GM18520 (cell line): ENCODE data around the gene COL25A1.
A peak's percentile ranks its signal among the peaks of the same experiment; 100 is the strongest.

ENCODE experiments used
- ATAC-seq: cut with Tn5 transposase; IDR thresholded peaks from one replicate; pipeline ENCODE4 v1.9.1; 2021; ENCODE audit not compliant: unreplicated experiment

The COL25A1 gene

DNA sequence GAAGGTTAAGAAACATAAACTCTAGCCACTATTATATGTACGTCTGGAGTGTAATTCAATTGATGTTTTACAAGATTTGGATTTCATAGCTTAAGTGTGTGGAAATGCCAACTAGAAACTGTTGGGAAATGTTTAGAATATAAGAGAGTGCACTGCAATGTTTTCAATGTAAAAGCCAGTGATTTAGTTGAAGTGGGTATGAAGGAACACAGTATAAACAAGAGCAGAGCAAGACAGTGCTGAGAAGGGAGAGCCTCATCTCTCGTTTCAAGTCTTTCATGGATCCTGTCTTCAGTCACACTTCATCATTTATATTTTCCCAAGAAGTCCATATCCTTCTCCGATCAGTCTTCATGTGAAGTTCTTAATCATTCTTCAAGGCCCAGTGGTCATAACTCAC, 375.7 kb downstream of the COL25A1 start:
- ATAC-seq = no peak

DNA sequence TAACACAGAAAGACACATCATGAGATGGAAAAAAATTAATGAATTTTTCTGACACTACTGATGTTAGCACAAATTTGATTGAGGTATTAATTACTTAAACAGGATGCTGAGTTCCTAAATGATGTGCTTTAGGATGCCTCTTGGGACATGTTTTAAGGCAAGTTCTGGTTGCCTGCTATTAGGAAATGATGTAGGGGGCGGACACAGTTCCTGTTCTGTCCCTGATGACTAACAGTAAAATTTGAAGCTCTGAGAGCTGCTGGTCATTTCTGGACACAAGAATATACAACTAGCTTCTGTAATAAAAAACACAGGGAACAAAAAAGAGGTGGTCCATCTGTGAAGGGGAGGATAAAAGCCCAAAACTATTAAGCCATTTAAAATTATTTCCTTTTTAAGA, 376.4 kb downstream of the COL25A1 start:
- no peak for ATAC-seq

DNA sequence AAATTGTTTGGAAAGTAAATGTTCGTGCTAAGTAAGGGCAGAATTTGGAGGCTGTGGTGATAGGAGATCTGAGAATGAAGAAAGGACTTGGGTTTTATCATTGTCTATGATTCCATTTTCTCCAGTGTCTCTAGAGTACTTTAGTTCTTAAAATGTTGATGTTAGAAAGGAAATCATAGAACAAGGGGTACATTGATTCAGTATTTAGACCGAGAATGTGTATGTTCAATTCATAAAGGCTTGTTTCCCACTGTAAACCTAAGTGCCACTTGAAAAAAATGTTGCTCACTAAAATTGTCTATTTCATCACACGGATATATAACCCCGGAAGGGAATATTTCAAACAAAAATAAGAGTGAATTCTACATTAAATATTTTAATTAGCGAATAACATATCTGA, 380.3 kb downstream of the COL25A1 start:
- no peak for ATAC-seq

DNA sequence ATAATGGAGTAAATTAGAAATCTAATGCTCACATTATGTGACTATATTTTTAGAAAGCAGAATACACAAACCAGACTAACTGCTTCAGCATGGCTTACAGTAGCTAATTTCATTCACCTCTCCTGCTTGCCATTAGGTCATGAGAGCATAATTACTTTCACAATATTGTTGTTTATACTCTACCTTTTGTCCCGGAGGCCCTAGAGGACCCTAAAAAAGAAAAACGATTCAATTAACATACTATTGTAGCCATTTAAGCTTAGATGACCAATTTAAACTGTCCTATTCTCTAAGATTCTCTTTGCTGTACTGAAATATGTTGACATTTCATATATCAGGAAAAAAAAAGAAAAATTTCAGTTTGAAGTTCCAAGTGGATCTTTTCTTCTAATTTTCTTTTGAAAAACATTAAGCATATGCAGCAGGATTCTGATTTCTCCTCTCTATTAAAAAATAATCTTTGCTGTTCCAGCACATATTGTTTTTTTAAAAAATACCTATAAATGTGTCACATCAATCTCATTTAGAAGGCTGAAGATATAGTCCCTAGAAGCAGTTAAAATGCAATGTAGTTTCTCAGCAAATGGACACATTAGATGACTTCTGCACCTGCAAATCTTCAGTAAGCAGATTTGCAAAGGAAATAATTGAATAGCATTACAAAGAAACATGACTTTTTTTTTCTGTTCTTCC, 381.9 kb downstream of the COL25A1 start:
- no peak for ATAC-seq

DNA sequence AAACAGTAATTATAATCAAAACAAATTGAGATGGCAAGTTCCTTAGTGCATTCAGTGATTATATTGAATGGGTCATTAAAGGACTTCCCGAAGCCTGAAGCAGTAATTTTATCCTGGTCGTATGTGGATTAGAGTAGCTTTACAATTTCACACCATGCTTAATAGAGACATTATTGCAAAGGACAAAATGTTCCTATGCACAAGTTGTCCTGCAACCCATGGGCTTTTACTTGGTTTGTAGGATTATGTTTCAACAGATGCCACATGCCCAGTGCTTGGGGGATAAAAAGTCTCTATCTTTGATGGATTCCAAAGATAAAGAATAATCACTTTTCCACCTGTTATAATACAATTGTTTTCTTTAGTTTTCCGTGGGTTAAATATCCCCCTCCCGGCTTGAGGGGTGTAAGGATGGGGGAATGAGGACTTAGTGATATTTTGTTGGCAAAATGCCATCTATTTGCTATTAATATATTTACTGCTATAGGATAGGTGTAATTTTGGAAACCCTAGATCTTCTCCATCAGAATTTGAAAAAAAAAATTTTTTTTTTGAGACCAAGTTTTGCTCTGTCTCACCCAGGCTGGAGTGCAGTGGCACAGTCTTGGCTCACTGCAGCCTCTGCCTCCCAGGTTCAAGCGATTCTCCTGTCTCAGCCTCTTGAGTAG, 383.1 kb downstream of the COL25A1 start:
- no peak for ATAC-seq

DNA sequence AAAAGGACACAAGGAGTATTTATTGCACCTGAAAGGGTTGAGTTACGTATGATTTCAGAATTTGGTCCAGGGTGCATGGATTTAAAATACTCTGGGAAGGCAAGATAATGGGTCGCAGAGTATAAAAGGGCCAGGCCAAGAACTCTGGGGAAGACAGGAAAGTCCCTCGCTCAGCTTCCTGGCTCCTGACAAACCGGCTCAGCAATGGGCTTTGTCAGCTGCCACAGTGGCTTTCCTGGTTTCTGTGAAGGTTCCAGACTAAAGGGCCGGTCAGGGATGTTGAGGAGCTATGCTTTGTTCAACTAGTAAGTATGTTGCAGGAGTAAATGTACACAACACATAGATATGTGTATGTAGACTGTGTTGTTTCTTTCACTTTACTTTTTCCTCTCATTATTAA, 385.2 kb downstream of the COL25A1 start:
- no peak for ATAC-seq

DNA sequence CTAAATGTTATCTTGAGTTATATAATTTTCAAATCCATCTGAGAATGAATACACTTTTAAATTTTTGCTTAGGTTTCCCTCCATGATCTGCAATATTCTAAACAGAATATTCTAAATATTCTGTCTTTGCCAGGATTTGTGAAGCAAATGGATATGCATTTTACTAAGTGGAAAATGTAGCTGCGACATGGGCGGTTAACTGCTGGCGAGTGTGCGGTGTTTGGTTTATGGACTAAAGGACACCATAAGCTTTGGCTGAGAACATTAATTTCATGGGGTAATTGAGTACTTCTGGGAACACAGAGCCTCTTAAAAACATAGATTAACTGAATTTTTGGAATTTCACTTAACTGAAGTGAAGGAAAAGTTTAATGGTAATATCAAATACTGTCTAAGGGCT, 385.8 kb downstream of the COL25A1 start:
- no peak for ATAC-seq

DNA sequence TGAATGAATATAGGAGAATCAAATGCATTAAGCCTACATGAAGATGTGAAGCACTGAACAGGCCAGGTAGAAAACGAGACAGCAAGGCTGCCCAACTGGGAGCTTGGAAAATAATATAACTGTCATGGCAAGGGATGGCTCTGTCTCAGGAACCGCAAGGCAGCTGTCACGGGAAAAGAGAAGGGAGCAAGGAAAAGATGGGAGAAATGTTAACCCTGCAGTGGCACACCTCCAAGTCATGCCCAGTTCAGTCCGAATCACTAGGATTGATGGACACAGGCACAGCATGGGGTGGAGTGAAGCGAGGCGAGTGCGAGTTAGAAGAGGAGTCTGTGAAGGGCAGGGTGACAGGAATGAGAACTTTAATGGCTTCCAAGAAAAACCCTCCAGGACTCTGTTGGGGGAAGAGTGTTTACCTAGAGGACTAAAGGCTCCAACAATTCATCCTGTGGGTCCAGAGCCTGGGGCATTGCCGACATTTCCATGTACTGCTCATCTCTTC, 395.5 kb downstream of the COL25A1 start:
- ATAC-seq = no peak

DNA sequence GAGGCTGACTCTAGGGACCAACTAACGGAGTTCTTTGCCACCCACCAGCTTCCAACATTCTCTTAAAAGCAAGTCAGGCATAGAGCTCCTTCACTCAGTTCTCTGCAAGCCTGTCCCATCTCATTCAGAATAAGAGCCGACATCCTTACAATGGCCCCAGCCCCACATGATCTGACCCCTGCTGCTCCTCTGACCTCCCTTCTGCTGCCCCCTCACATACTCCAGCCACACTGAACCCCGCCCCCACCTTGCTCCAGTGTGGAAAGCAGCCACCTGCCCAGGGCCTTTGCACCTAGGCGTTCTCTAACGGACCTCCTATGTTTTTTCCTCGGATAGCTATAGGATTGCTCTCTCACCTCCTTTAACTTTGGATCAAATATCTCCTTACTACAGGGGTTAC, 396.5 kb downstream of the COL25A1 start:
- no peak for ATAC-seq

DNA sequence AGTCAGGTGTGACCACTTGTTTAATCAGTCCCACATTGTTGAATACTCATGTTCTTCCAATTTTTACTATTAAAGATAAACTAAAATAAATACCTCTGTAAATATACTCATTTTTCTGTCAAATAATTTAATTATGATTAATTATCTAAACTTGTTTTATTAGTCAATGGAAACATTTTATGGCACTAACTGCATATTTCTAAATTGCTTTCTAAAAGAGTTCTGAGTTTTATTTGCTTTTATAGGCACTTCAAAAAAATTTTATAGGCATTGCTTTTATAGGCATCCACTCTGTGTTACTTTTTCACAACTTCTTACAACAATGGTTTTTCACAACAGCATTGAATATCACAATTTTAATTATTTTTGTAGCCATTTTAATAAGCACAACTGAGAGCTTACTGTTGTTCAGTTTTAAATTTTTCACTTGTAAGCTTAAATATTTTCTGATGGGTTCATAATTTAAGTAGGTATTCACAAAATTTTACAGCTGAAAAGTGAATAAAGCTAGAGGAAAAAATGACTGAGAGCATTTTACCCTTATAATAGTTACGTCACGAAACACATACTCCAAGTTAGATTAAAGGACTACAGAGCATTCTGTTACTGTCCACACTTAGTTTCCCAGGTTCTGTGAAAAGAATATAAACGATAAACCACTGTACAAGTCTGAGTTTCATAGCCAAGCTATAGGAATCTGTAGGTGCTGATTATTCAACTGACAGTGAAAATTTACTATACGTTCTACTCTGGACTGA, 398.8 kb downstream of the COL25A1 start:
- ATAC-seq = no peak

DNA sequence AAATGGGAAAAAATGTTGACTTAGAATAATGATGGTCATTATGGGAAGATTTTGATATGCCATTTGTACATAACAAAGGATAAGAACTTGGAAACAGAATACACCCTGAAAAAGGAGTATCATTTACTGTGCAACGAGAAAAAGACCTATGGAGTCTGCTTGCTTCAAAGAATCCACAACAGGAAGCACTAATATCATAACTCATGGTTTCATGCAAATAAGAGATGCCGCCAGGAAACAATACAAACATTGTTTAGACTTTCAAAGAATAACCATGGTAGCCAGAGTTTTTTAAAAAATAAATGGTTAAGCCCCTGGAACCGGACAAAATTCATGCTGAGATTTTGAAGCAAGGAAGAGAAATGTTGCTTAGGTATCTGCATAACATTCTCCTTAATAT, 399.7 kb downstream of the COL25A1 start:
- peak; percentile 70 for ATAC-seq

DNA sequence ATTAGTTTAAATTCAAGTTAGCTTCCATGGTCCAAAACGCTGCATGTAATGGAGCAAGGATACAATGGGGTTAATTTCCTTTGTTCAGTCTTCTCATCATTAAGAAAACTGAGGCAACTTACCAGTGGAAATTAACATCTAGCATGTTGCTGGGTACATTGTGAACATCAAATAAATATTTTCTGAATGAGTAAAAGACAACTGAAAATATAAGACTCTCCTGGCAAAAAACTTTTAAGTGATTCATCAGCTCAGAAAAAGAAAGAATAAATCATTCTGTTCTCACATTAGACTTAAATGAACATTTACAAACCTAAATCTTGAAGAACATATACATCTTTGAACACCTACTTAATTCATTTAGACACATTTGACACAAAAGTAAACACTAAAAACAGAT, 401.2 kb downstream of the COL25A1 start:
- ATAC-seq = no peak

DNA sequence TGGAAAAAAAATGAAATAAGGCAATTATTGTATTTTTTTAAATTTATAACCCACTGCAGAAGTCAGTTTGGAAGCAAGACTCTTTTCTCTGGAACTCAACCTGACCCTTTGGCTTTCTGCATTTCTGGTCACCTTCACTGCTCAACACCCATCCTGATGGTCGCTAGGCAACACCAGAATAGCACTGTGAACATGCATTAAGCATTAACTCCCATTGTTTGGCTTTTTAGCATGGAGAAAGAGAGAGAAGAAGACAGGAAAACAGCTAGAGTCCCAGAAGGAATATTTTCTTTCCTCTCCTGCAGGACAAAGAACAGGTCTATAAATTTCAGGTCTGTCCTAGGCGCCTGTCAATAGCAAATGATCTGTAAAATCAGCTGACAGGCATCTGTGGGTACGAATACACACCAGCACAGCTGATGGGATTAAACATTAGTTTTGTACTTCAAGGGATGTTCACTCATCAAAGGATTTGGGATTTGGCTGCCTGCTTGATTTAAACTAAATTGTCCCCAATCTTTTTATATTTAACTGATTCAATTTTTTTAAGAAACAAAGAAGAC, 402.4 kb downstream of the COL25A1 start:
- ATAC-seq = no peak

DNA sequence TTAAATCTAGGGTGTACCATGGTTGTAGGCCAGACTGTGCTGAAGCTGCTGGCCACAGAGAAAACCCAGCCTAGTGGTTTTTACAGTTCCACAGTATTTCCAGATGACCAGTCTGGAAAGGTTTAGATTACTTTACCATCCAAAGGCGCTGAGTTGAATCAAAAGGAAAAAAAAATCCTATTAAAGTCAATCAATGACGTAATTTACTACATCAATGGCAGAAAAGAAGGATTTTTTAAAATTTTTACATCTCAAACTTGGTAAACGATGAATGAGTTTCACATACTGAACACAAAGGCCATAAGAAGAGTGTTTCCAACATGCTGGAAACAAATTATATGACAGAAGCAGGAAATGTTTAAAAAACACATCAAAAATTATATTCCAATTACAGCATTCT, 409.0 kb downstream of the COL25A1 start:
- ATAC-seq = no peak

DNA sequence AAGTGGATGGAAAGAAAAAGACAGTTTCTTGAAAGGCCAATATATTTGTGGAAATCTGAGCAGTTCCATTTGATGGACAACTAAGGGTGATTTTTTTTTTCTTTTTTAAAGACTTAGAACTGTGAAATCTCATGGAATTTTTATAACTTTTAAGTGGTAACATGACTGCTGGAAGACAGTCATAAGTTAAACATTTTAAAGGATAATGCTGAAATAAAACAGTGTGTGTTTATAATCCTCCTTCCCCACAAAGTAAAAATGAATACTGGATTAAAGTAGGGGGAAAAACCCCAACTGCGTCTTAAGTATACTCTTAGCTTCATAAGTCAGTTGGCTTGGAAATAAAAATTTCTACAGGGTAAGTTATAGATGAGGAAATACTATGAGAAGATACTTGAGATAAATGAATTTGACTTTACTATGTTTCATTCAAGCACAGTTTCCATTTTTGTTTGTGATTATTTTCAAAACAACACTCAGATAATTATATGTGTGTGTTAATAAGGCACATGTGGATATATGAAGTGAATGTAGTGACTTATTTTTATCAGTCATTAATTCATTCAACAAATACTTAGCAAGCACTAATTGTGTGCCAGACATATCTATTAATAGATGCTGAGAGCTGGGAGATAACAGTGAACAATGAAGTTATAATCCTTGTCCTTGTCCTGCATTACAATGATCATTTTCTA, 410.4 kb downstream of the COL25A1 start:
- no peak for ATAC-seq

DNA sequence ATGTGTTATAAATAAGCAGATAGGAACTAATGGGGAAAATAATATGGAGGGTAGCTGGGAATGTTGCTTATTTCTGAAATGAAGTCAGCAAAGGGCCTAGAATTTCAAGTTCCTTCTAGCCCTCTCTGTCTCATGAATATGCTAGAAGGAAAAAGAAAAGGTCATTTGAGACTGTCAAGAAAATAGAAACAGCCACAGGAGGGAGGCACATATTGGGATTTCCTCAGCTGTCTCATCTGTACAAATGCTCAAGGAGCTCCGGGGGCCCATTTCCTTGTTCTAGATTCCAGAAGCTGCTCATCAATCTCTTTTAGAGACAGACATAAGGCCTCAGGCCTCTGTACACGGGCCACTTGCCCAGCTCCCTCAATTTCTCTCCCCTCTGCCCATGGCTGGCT, 412.0 kb downstream of the COL25A1 start:
- no peak for ATAC-seq

DNA sequence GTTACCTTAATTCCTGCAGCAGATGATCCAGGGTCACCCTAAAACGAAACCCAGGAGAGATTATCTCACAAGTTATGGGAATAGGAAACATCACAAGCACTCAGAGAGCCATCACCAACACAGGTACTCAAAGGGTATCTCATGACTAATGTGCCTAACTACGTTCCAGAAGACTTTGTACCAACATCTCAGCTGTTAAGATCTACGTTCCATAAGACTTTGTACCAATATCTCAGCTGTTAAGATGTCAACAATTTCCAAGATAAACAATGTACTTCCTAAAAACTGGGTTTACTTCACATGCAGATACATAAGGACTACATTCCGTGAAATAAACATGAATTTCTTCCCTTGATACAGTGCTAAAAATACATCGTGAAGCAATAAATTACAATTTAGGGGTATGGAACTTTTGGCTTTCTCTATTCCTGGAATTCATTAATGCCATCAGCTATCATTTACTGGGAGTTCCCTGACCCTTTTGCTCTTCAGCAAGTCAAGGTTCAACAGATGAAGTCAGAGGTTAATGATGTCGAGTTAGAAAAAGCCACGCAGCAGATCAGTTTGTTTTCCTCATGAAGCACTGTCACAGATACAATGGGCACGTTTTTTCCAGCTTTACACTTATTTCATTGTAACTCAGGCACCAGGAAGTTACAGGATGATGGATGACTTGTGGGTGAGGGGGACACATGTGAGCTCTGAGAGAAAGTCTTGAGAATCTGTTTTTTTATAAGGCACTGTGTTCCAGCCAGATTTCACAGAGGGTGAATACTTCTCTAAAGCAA, 412.6 kb downstream of the COL25A1 start:
- no peak for ATAC-seq

DNA sequence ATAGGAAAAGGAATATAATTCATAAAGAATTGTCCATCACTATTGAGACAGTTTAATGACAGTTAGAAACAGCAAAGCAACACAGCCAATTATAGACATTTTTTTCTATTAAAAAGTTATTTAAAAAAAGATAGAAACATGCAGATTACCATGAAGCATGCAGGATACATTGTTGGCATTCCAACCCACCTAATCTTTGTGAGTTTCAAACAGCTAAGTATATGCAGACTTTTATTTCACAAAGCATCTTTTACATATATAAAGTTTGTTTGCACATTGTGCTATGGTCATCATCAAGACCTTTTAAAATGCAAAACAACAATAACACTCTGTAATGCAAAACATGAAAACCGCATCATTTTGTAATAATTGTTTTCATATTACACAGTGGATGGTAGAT, 413.7 kb downstream of the COL25A1 start:
- no peak for ATAC-seq

DNA sequence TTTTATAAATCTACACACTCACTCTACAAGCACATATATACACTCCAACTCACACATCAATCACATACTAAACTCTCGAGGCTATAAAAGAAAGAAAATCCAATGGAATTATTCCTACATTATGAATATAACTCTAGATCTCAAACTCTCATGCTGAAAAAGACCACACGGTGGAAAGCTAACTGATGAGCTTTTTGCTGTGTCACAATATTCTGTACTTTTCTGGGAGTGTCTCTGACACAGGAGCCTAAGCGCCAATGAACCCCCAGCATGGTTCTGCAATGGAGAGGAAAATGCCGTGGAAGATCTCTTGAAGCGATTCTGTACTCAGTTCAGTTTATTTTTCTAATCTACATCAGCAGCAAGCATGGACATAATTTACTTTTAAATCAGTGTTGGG, 415.4 kb downstream of the COL25A1 start:
- no peak for ATAC-seq

DNA sequence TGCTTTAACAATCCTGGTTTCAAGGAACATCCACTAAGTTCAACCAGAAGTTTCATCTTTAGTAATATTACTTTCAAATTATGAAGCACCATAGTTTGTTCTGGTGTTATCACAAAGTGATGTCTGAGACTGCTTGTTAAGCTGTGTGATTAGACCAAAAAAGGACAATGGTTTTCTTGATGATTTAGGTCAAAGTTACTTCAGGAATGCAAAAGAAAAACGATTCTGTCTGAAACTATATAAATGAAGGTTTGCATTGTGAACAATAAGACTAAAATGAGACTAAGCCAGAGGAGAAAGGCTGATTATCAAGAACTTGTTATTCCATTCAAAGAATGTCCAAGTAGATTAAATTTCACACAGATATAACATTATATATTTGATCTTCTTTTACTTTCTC, 417.2 kb downstream of the COL25A1 start:
- no peak for ATAC-seq
